Breast epithelium (tissue), 3 donors: ENCODE data around the gene MAD1L1.

Experiments used
- CTCF ChIP-seq, 3 donors: fragments of 450-650 bp; IDR thresholded peaks; one replicate each; pipeline ENCODE4 v1.5.1; 2016 to 2017; ENCODE audit warnings: antibody characterized with exemption in 3 of 3, mild to moderate bottlenecking in 3 of 3, moderate library complexity in 3 of 3
- POLR2AphosphoS5 ChIP-seq, 3 donors: sonication (generic); formaldehyde crosslinking; IDR thresholded peaks; one replicate each; pipeline ENCODE4 v1.6.1; 2017; ENCODE audit warnings: antibody characterized with exemption in 3 of 3

DNA sequence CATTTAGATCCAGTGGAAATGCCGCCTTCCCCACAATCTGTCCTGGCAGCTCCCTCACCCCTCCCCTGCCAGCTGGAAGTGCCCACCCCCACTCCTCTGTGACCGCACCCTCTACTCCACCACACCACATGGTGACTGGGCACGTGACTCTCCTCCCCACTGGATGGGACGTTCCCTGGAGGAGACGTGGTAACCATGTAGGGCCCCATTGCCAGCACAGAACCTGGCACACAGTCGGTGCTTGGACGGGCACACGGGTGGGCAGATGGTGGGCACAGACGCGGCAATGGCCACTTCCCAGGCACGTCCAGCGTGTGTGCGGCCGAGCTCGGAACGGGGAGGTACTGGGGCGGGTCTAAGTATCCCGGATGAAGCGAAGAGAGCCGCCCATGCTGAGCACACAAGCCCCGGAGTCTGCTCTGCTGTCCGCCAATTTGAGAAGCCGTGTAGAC, 245.6 kb downstream of the MAD1L1 start:
- TF ChIP-seq CTCF (IDR thresholded peaks at IDR 0.05), result no peak
- TF ChIP-seq POLR2AphosphoS5 (IDR thresholded peaks at IDR 0.05), result no peak
